ENCODE data around the gene EPGN.

Gene EPGN

GRCh38 chr4:74309223-74309622 is 953 bp downstream of the EPGN start:
- TF ChIP-seq ZNF561 (tag by site-specific recombination; IDR thresholded peaks at IDR 0.05; ENCODE audit: borderline replicate concordance) (no peak), ZNF76 (tag by site-specific recombination; IDR thresholded peaks at IDR 0.05; ENCODE audit: borderline replicate concordance, low read depth) (no peak), ZNF302 (tag by site-specific recombination; IDR thresholded peaks at IDR 0.05; ENCODE audit: low read depth) (no peak), ZNF311 (tag by site-specific recombination; IDR thresholded peaks at IDR 0.05; ENCODE audit: borderline replicate concordance) (no peak), ZNF112 (tag by site-specific recombination; IDR thresholded peaks at IDR 0.05) (no peak), ZNF791 (tag by site-specific recombination; IDR thresholded peaks at IDR 0.05) (no peak), ZNF184 (tag by site-specific recombination; IDR thresholded peaks at IDR 0.05) (no peak), ZNF223 (tag by site-specific recombination; IDR thresholded peaks at IDR 0.05) (no peak), ZNF621 (tag by site-specific recombination; IDR thresholded peaks at IDR 0.05) (no peak), ZNF404 (tag by site-specific recombination; IDR thresholded peaks at IDR 0.05) (no peak)
- H3K4me1 ChIP-seq (ENCODE audit: control insufficient read depth, insufficient read depth, low read length), result no peaks in the 10 kb centered on the region
- H3K4me3 ChIP-seq (ENCODE audit: low read depth, low read length), result no peak overlapping the region
- H3K27ac ChIP-seq (ENCODE audit: extremely low read depth, low read depth, low read length), result no peak overlapping the region
- H3K36me3 ChIP-seq (ENCODE audit: control insufficient read depth in 2 of 2, insufficient read depth in 1 of 2, low read length in 2 of 2), result no peaks in the 10 kb centered on the region
- POLR2A ChIA-PET, result no interaction called here
- CTCF ChIA-PET, result interaction anchor here (1.5 to 2.0 kb wide), 2 partner anchors 81 to 120 kb away, joined by 4 to 6 read pairs; no protein-coding TSS in a partner anchor
- H3K9me3 ChIP-seq (ENCODE audit: control insufficient read depth, insufficient read depth, low read depth, low read length), result no peaks in the 10 kb centered on the region

DNA sequence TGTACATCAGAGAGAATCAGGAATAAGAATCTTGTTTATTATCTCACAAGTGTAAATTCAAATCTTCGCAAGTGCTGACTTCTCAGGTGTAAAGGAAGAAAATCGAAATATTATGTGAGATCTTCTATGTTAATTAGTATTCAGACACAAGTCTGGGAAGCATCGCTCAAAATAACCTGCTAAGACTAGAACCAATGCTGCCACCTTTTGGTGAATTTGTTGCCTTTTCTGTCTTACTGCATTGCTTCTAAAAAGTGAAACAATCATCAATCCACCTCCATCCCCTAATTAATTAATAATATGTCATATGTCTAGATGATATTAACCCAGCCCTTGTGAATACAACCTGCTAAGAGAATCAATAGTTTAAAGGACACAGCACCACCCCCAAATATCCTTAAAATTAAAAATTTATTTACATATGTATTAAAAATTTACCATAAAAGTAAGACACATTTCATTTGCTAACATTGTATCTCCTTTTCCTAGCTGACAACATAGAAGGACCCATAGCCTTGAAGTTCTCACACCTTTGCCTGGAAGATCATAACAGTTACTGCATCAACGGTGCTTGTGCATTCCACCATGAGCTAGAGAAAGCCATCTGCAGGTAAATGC is 3.5 kb downstream of the EPGN start:
- no peaks in the 10 kb centered on the region for H3K36me3 ChIP-seq (ENCODE audit: control insufficient read depth in 2 of 2, insufficient read depth in 1 of 2, low read length in 2 of 2)
- ChIA-PET CTCF (interaction anchor here (0.6 to 1.8 kb wide), 5 partner anchors 51 to 360 kb away, joined by 3 to 14 read pairs (median 4); no protein-coding TSS in a partner anchor), POLR2A (no interaction called here)
- H3K4me3 ChIP-seq (ENCODE audit: low read depth, low read length), result no peak overlapping the region
- H3K9me3 ChIP-seq (ENCODE audit: control insufficient read depth, insufficient read depth, low read depth, low read length), result no peaks in the 10 kb centered on the region
- no peaks in the 10 kb centered on the region for H3K4me1 ChIP-seq (ENCODE audit: control insufficient read depth, insufficient read depth, low read length)
- no peak overlapping the region for H3K27ac ChIP-seq (ENCODE audit: extremely low read depth, low read depth, low read length)
- TF ChIP-seq, protein P1, sequence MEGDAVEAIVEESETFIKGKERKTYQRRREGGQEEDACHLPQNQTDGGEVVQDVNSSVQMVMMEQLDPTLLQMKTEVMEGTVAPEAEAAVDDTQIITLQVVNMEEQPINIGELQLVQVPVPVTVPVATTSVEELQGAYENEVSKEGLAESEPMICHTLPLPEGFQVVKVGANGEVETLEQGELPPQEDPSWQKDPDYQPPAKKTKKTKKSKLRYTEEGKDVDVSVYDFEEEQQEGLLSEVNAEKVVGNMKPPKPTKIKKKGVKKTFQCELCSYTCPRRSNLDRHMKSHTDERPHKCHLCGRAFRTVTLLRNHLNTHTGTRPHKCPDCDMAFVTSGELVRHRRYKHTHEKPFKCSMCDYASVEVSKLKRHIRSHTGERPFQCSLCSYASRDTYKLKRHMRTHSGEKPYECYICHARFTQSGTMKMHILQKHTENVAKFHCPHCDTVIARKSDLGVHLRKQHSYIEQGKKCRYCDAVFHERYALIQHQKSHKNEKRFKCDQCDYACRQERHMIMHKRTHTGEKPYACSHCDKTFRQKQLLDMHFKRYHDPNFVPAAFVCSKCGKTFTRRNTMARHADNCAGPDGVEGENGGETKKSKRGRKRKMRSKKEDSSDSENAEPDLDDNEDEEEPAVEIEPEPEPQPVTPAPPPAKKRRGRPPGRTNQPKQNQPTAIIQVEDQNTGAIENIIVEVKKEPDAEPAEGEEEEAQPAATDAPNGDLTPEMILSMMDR (tag by site-specific recombination; IDR thresholded peaks at IDR 0.05), result 0 out of 2 replicates have a peak, but pooled peaks have one; percentile 19
- peak; percentile 69 for TF ChIP-seq ZNF654 (tag by site-specific recombination; IDR thresholded peaks at IDR 0.05; ENCODE audit: low read depth)
- TF ChIP-seq PRDM1 (tag by site-specific recombination; IDR thresholded peaks at IDR 0.05), result no peak

GRCh38 chr4:74314329-74314728 is 6.1 kb downstream of the EPGN start:
- ChIA-PET POLR2A (no interaction called here), CTCF (interaction anchor here (1.6 kb wide), 1 partner anchor 126 kb away, joined by 7 read pairs; no protein-coding TSS in a partner anchor)
- H3K27ac ChIP-seq (ENCODE audit: extremely low read depth, low read depth, low read length), result no peak overlapping the region
- TF ChIP-seq AEBP2 (tag by site-specific recombination; IDR thresholded peaks at IDR 0.05; ENCODE audit: borderline replicate concordance) (no peak), KLF1 (tag by site-specific recombination; IDR thresholded peaks at IDR 0.05) (no peak), SP2 (tag by site-specific recombination; IDR thresholded peaks at IDR 0.05) (no peak)
- no peaks in the 10 kb centered on the region for H3K4me1 ChIP-seq (ENCODE audit: control insufficient read depth, insufficient read depth, low read length)
- no peaks in the 10 kb centered on the region for H3K9me3 ChIP-seq (ENCODE audit: control insufficient read depth, insufficient read depth, low read depth, low read length)
- no peak overlapping the region for H3K4me3 ChIP-seq (ENCODE audit: low read depth, low read length)
- no peaks in the 10 kb centered on the region for H3K36me3 ChIP-seq (ENCODE audit: control insufficient read depth in 2 of 2, insufficient read depth in 1 of 2, low read length in 2 of 2)

All from HEK293 (cell line).